HepG2 (cell line): ENCODE measurements around the gene MRPL58. TPM values are rescaled to one million over a fixed set of nuclear protein-coding genes. Genes with fewer than 3 reads are reported as not detected.

Experiments
- ATAC-seq: fragments of 200-7000 bp; cut with Tn5 transposase; 3 replicates; pipeline ENCODE4 v1.9.1; 2020; ENCODE audit warnings: mild to moderate bottlenecking, moderate library complexity
- BruUV-seq: library from RNA; stranded (reverse); fragments of 400-500 nt; replicated peaks from 2 replicates; lab custom pipeline; 2021; lab: Mats Ljungman, UMichigan
- CTCF ChIA-PET: fragments of 300-600 bp; formaldehyde crosslinking; extraction: SDS; loops from one replicate; lab custom pipeline; 2021; ENCODE audit warnings: low total read pairs, inconsistent platforms, low intra/inter-chr PET ratio; lab: Yijun Ruan, JAX
- POLR2A ChIA-PET: fragments of 350-600 bp; sonication (Branson Sonifier 250); formaldehyde crosslinking; loops from one replicate; lab custom pipeline; 2020; ENCODE audit warnings: antibody characterized with exemption, inconsistent platforms; lab: Yijun Ruan, JAX
- DNase-seq: peaks from one replicate; pipeline ENCODE4 v3.0.0-alpha.2; 2015; ENCODE audit warnings: low spot score
- FAIRE-seq: peaks from 3 replicates; lab custom pipeline; 2011; peaks lifted over from hg19 to GRCh38; lab: Jason Lieb, UNC
- H2AFZ ChIP-seq: one replicate; pipeline ENCODE4 v1.6.1; 2011; ENCODE audit warnings: low read length, inconsistent platforms
- H3K27ac ChIP-seq: fragments of 300-600 bp; 3 replicates; pipeline ENCODE4 v1.8.0; 2011; ENCODE audit warnings: mixed run types, mild to moderate bottlenecking, mixed read lengths, low read length, inconsistent platforms; ENCODE audit not compliant: insufficient read depth; ENCODE audit errors: extremely low read length
- H3K27me3 ChIP-seq, 2 experiments: fragments of 200-600 bp in 1 of 2; 2 replicates in 1 of 2; 3 replicates in 1 of 2; pipeline versions ENCODE4 v1.6.0 to v1.8.0; 2011; ENCODE audit warnings: low read length in 2 of 2, mild to moderate bottlenecking in 2 of 2, moderate library complexity in 2 of 2, inconsistent platforms in 1 of 2; ENCODE audit not compliant: insufficient read depth in 2 of 2, control insufficient read depth in 1 of 2
- H3K36me3 ChIP-seq, 2 experiments: fragments of 200-600 bp in 1 of 2; replicated peaks in 1 of 2; 2 replicates in 1 of 2; 3 replicates in 1 of 2; pipeline versions ENCODE4 v1.5.1 to v1.8.0; 2011; ENCODE audit warnings: low read length in 2 of 2, inconsistent platforms in 1 of 2; ENCODE audit not compliant: insufficient read depth in 2 of 2, control insufficient read depth in 1 of 2
- H3K4me1 ChIP-seq: 2 replicates; pipeline ENCODE4 v1.5.1; 2012; ENCODE audit warnings: low read length, inconsistent platforms; ENCODE audit not compliant: insufficient read depth
- H3K4me2 ChIP-seq: 2 replicates; pipeline ENCODE4 v1.6.0; 2011; ENCODE audit warnings: low read depth, low read length, inconsistent platforms
- H3K4me3 ChIP-seq, 3 experiments: fragments of 200-600 bp in 1 of 3; sonication (generic), shearing (Covaris generic) in 1 of 3; replicated peaks in 1 of 3; 2 replicates each; pipeline ENCODE4 v1.5.1; 2011 to 2016; ENCODE audit warnings: low read length in 3 of 3, inconsistent platforms in 2 of 3, low read depth in 2 of 3, mild to moderate bottlenecking in 2 of 3, control low read depth in 1 of 3, mixed read lengths in 1 of 3; ENCODE audit not compliant: insufficient read depth in 1 of 3
- H3K79me2 ChIP-seq: one replicate; pipeline ENCODE4 v1.6.1; 2011; ENCODE audit warnings: low read length, inconsistent platforms; ENCODE audit not compliant: insufficient read depth
- H3K9ac ChIP-seq: 2 replicates; pipeline ENCODE4 v1.6.0; 2011; ENCODE audit warnings: mild to moderate bottlenecking, low read depth, low read length, inconsistent platforms; ENCODE audit not compliant: insufficient read depth
- H3K9me3 ChIP-seq: 2 replicates; pipeline ENCODE4 v1.5.1; 2012; ENCODE audit warnings: mild to moderate bottlenecking, low read length
- H4K20me1 ChIP-seq: 2 replicates; pipeline ENCODE4 v1.6.0; 2011; ENCODE audit warnings: inconsistent platforms, mild to moderate bottlenecking, low read length, moderate library complexity; ENCODE audit not compliant: insufficient read depth
- E2F1 ChIP-seq: sonication (generic); formaldehyde crosslinking; IDR thresholded peaks from 2 replicates; pipeline ENCODE4 v1.5.0; 2020; ENCODE audit warnings: missing genetic modification reagents
- FOSL1 ChIP-seq: sonication (generic); formaldehyde crosslinking; IDR thresholded peaks from 2 replicates; pipeline ENCODE4 v1.9.0; 2021; ENCODE audit warnings: missing genetic modification reagents, borderline replicate concordance
- FOXA3 ChIP-seq: IDR thresholded peaks from 2 replicates; pipeline ENCODE4 v1.6.1; 2016; ENCODE audit warnings: missing genetic modification reagents, missing compliant biosample characterization
- GLI4 ChIP-seq: sonication (generic); formaldehyde crosslinking; IDR thresholded peaks from 2 replicates; pipeline ENCODE4 v1.5.1; 2020; ENCODE audit warnings: missing genetic modification reagents, mild to moderate bottlenecking, moderate library complexity, borderline replicate concordance
- JUNB ChIP-seq: sonication (generic); formaldehyde crosslinking; IDR thresholded peaks from 2 replicates; pipeline ENCODE4 v1.8.0; 2022; ENCODE audit warnings: missing genetic modification reagents, mild to moderate bottlenecking, borderline replicate concordance
- KDM6A ChIP-seq: IDR thresholded peaks from 2 replicates; pipeline ENCODE4 v1.6.1; 2016; ENCODE audit warnings: low read depth
- PRDM15 ChIP-seq: sonication (generic); formaldehyde crosslinking; IDR thresholded peaks from 2 replicates; pipeline ENCODE4 v1.4.0; 2020; ENCODE audit warnings: missing genetic modification reagents
- SATB2 ChIP-seq: sonication (generic); formaldehyde crosslinking; IDR thresholded peaks from 2 replicates; pipeline ENCODE4 v1.5.0; 2020; ENCODE audit warnings: missing genetic modification reagents
- ZKSCAN5 ChIP-seq: sonication (generic); formaldehyde crosslinking; IDR thresholded peaks from 2 replicates; pipeline ENCODE4 v1.5.1; 2020; ENCODE audit warnings: mild to moderate bottlenecking, missing genetic modification reagents
- ZNF329 ChIP-seq: sonication (generic); formaldehyde crosslinking; IDR thresholded peaks from 2 replicates; pipeline ENCODE4 v1.9.0; 2021; ENCODE audit warnings: low read depth, mild to moderate bottlenecking, missing genetic modification reagents
- ZNF777 ChIP-seq: sonication (generic); formaldehyde crosslinking; IDR thresholded peaks from 2 replicates; pipeline ENCODE4 v1.4.0; 2020; ENCODE audit warnings: missing genetic modification reagents
- WGBS: methylation state at CpG from one replicate; pipeline ENCODE4 v1.1.6; 2017; ENCODE audit warnings: low lambda C conversion rate; 5-methylcytosine and 5-hydroxymethylcytosine counted together
- in situ Hi-C: cut with HindIII; loops from 2 replicates; pipeline ENCODE4 v1.10.0; 2017; ENCODE audit warnings: low pct_unique_long_range_greater_than_20kb; ENCODE audit not compliant: extremely low pct_ligation_motif_present
- intact Hi-C: fragments of 100-400 bp; cut with micrococcal nuclease; formaldehyde crosslinking; loops from one replicate; pipeline ENCODE4 v1.10.0; 2022; ENCODE audit not compliant: unreplicated experiment
- polyA plus RNA-seq, 8 experiments: library from polyadenylated mRNA; depleted of rRNA in 3 of 8; stranded (reverse) in 7 of 8; unstranded in 1 of 8; fragments of >200 nt; fragmentation: Illumina TruSeq in 4 of 8; extraction: Trizol in 4 of 8; gene quantifications; 2 replicates each; pipeline versions ENCODE4 v1.2.1 to v1.2.3, GENCODE V29; 2011 to 2016; ENCODE audit warnings: low read depth in 4 of 8, missing spikeins in 1 of 8, mixed read lengths in 1 of 8; ENCODE audit not compliant: insufficient read depth in 1 of 8
- total RNA-seq, 5 experiments: library from RNA; depleted of rRNA; stranded (reverse); fragments of >200 nt; fragmentation: Illumina TruSeq; extraction: Trizol; gene quantifications; 2 replicates each; pipeline ENCODE4 v1.2.3, GENCODE V29; 2016; ENCODE audit warnings: low read depth in 1 of 5
- TF ChIP-seq, protein P1 (sequence below): sonication (generic); formaldehyde crosslinking; IDR thresholded peaks from 2 replicates; pipeline ENCODE4 v1.5.1; 2020; ENCODE audit warnings: mild to moderate bottlenecking, missing genetic modification reagents, borderline replicate concordance
- TF ChIP-seq, protein P2 (sequence below): sonication (generic); IDR thresholded peaks from 2 replicates; pipeline ENCODE4 v1.6.1; 2016; ENCODE audit warnings: low read depth, borderline replicate concordance
- TF ChIP-seq, protein P3 (sequence below): sonication (generic); formaldehyde crosslinking; IDR thresholded peaks from 2 replicates; pipeline ENCODE4 v1.5.0; 2020; ENCODE audit warnings: mild to moderate bottlenecking, missing genetic modification reagents, moderate library complexity

The MRPL58 gene
- total and polyA plus RNA-seq, 2 of the 13 experiments (the other 11 are each of a cell fraction or from before 2014, with no cell fraction given), result 44.9 to 68.9 TPM

DNA sequence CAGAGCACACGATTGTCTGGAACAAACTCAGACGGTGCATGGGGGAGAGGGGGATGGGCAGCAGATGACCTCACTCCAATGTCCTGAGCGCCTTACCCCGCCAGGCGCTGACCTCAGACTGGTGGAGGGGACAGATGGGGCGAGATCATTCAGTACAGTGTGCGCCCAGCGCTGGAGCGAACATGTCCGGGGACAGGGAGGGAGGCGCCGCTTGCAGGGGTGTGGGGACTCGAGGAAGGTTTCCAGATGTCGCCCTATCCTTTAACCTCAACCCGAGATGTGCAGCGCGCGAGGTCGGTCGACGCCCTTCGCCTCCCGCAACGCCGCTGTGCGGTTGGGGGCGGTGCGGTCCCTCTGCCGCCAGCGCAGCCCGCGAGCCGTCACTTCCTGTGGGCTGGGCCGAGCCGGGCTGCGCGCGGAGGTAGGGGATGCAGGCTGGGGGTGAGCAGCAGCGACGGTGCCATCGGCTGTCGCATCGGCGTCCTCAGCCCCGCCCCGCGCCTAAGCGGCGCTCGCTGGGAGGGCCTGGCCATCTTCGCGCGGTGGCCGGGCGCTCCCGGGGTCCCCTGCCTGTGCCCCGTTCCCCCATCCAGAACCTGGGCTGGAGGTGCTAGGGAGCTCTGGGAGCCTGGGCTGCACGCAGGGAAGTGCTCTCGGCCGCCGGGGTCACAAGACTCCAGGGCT lies 30.3 kb upstream of the MRPL58 start:
- ChIA-PET CTCF (no interaction called here), POLR2A (interaction anchor here (0.7 to 3.0 kb wide), 8 partner anchors 9 to 53 kb away, joined by 3 to 32 read pairs (median 4); partner anchors contain the start of genes HID1 and MRPL58)
- Histone ChIP-seq H3K9ac (peak overlapping the region; percentile 68), H3K4me3 (peak overlapping the region; percentile 72 to 88 (median 76)), H2AFZ (peak overlapping the region; percentile 70), H3K27ac (peak overlapping the region; percentile 29), H3K9me3 (no peaks in the 10 kb centered on the region), H4K20me1 (no peaks in the 10 kb centered on the region), H3K4me1 (peaks cover 32% of the 10 kb centered on the region), H3K4me2 (peak overlapping the region; percentile 94), H3K36me3 (no peaks in the 10 kb centered on the region), H3K27me3 (peaks cover 0 to 16% of the 10 kb centered on the region in 2 experiments; a peak in 3 of 5 replicates), H3K79me2 (no peaks in the 10 kb centered on the region)
- ATAC-seq (peak; percentile 97), DNase-seq (peak; percentile 72), FAIRE-seq (peak; percentile 23)
- TSS peak; percentile 75 for BruUV-seq
- in situ Hi-C loops (no loop called here), intact Hi-C loops (loop anchor here (1.0 to 2.0 kb wide), 2 partner anchors 21 to 53 kb away; no protein-coding TSS in a partner anchor)
- WGBS, result 1% methylated on average over 18 of the region's 61 CpGs
- TF ChIP-seq SATB2 (no peak), FOXA3 (peak; percentile 62), ZKSCAN5 (CRISPR knock-in tag) (no peak), PRDM15 (CRISPR knock-in tag) (0 out of 2 replicates have a peak, but pooled peaks have one; percentile 5), GLI4 (CRISPR knock-in tag) (no peak), ZNF777 (peak; percentile 77; the same call in 1 of the 2 replicates), JUNB (CRISPR knock-in tag) (no peak), ZNF329 (CRISPR knock-in tag) (peak; percentile 89), FOSL1 (no peak), KDM6A (CRISPR knock-in tag) (no peak), E2F1 (CRISPR knock-in tag) (peak; percentile 89)
- TF ChIP-seq, protein P1, sequence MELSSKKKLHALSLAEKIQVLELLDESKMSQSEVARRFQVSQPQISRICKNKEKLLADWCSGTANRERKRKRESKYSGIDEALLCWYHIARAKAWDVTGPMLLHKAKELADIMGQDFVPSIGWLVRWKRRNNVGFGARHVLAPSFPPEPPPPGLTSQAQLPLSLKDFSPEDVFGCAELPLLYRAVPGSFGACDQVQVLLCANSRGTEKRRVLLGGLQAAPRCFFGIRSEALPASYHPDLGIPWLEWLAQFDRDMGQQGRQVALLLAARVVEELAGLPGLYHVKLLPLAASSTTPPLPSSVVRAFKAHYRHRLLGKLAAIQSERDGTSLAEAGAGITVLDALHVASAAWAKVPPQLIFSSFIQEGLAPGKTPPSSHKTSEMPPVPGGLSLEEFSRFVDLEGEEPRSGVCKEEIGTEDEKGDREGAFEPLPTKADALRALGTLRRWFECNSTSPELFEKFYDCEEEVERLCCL (CRISPR knock-in tag), result peak; percentile 93
- TF ChIP-seq, protein P2, sequence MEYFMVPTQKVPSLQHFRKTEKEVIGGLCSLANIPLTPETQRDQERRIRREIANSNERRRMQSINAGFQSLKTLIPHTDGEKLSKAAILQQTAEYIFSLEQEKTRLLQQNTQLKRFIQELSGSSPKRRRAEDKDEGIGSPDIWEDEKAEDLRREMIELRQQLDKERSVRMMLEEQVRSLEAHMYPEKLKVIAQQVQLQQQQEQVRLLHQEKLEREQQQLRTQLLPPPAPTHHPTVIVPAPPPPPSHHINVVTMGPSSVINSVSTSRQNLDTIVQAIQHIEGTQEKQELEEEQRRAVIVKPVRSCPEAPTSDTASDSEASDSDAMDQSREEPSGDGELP, result peak; percentile 55; the same call in 1 of the 2 replicates
- TF ChIP-seq, protein P3, sequence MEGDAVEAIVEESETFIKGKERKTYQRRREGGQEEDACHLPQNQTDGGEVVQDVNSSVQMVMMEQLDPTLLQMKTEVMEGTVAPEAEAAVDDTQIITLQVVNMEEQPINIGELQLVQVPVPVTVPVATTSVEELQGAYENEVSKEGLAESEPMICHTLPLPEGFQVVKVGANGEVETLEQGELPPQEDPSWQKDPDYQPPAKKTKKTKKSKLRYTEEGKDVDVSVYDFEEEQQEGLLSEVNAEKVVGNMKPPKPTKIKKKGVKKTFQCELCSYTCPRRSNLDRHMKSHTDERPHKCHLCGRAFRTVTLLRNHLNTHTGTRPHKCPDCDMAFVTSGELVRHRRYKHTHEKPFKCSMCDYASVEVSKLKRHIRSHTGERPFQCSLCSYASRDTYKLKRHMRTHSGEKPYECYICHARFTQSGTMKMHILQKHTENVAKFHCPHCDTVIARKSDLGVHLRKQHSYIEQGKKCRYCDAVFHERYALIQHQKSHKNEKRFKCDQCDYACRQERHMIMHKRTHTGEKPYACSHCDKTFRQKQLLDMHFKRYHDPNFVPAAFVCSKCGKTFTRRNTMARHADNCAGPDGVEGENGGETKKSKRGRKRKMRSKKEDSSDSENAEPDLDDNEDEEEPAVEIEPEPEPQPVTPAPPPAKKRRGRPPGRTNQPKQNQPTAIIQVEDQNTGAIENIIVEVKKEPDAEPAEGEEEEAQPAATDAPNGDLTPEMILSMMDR (CRISPR knock-in tag), result peak; percentile 62
